ENCODE data around the gene C1QTNF12.
A peak's percentile ranks its signal among the peaks of the same experiment; 100 is the strongest.

The C1QTNF12 gene

GRCh38 chr1:1228596-1229321, 17.8 kb downstream of the C1QTNF12 start:
- DNase-seq (ENCODE audit: low spot score): no peak

GRCh38 chr1:1228187-1228586, 18.3 kb downstream of the C1QTNF12 start:
- no peak for DNase-seq (ENCODE audit: low spot score)

DNA sequence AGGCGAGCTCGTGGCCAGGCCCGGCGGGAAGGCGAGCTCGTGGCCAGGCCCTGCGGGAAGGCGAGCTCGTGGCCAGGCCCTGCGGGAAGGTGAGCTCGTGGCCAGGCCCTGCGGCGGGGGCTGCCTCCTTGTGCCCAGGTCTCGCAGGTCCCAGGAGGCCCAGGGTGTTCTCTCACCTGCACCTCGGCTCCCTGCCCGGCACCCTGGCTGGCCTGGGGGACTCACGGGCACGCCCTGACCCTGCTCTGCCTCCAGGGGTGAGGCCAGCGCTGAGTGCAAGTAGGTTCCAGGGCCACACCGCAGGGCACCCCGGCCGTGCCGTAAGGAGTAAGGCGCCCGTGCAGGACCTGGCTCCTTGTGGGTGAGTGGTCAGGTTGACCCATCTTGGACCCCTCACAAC, 19.1 kb downstream of the C1QTNF12 start:
- DNase-seq (ENCODE audit: low spot score): no peak

DNA sequence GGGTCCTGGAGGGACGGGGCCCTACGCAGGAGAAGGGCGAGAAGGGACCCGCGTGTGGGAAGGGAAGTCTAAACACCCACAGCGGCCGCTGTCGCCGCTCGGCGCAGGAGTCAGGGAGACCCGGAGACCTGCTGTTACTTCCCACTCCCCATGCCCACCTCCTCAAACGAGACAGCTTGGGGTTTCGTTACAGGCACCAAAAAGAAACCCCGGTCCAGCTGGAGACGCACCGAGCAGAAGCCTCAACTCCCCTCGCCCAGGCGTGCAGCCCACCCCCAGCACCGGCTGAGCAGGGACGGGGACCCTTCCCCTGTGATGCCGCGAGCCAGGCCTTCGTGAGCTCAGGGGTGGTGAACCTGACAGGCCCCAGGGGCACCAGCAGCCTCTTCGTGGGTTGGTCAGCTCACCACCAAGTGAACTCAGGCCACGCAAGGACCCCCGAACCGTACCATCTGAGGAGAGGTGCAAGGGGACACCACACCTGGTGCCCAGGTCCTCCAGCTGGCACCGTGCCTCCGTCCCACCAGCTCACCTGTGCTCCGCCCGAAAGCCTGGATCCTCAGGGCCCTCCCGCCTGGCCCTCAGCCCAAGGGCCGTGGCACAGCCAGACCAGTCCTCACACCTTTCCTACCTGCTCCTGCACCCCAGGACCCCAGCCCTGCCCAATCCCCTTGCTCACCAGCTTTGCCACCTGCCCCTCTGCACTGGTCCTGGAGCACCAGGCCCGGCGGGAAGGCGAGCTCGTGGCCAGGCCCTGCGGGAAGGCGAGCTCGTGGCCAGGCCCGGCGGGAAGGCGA, 19.8 kb downstream of the C1QTNF12 start:
- no peak for DNase-seq (ENCODE audit: low spot score)

- DNase-seq (ENCODE audit: low spot score): peak; percentile 82
Observed at GRCh38 chr1:1225913-1226312, 20.6 kb downstream of the C1QTNF12 start.

- no peak for DNase-seq (ENCODE audit: low spot score)
Observed at GRCh38 chr1:1225238-1225845, 21.2 kb downstream of the C1QTNF12 start.

- no peak for DNase-seq (ENCODE audit: low spot score)
Observed at GRCh38 chr1:1223891-1224290, 22.6 kb downstream of the C1QTNF12 start.

- DNase-seq (ENCODE audit: low spot score): no peak
Observed at GRCh38 chr1:1223321-1223720, 23.2 kb downstream of the C1QTNF12 start.

DNA sequence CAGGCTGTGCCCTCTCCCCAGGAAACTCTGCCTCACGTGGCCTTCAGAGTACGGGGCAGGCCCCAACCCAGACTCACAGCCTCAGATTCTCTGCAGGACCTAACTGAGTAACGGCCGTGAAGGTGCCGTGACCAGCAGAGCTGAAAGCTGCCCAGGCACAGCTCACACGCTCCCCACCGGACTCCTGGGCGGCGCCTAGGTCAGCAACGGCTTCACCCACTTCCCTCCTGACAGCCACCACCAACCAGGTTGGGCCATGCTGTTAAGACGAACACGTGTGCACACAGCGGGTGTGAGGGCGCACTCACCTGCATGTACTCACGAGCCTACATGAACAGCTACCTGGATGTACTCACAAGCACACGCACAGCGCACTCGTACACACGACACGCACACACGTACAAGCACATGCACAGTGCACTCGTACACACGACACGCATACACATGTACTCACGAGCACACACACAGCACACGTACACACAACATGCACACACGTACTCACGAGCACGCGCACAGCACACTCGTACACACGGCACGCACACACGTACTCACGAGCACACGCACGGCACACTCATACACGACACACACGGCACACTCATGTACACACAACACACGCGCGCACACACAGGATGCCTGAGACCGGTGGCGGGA, 23.8 kb downstream of the C1QTNF12 start:
- DNase-seq (ENCODE audit: low spot score): no peak

DNA sequence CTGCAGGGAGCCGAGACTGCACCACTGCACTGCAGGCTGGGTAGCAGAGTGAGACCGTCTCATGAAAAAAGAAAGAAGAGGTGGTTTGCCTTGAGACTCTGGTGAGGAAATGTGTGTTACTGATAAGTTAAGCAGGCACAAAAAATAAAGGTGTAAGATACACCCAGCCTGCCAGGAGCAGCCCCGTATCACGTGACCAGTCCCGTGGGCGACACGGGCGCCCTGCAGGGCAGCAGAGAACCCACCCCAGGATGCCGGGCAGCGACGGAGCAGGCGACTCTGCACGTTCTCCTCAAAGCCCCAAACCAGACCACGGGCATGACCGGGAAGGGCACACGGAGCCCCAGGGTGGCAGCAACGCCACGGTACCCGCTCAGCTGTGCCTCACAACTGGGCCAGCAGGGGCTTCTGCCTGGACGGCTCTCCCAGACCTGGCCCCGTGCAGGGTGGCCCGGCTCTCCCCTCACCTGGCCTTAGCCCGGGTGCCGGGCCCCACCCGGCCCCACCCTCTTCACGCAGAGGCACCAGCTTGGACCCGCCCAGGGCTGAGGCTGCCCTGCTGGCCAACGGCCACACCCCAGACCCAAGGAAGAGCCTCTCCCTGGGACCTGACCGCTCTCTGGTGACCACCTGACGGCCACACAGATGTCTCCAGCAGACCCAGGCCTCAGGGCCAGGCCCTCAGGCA, 24.5 kb downstream of the C1QTNF12 start:
- no peak for DNase-seq (ENCODE audit: low spot score)

GRCh38 chr1:1220197-1220596, 26.3 kb downstream of the C1QTNF12 start:
- no peak for DNase-seq (ENCODE audit: low spot score)

- no peak for DNase-seq (ENCODE audit: low spot score)
Observed at GRCh38 chr1:1219341-1219740, 27.2 kb downstream of the C1QTNF12 start.

DNA sequence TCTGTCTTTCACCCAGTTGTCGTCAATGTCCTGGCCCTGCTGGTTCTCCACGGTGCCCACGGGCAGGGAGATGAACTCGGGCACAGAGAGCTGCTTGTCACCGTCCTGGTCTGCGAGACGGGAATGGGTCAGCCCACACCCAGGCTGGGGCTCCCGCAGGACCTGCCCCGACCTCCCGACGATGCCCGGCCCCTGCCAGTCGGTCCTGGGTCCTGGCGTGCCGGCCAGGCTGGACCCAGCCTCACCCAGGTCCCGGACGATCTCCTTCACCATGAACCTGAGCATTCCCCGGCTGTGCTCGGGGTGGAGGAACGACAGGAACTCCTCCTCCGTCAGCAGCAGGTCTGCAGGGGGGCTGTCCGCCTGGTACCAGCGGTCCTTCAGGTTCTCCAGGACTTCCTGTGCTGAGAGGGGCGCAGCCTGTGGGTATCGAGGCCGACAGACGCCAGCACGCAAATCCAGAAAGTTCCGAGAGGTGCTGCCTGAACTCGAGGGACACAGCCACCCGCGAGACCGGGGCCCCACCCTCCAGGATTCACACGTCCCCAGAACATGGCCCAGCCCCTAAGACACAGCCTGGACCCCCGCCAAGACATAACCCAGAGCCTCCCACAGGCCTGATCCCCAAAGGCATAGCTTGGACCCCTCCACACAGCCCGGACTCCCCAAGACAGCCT, 27.9 kb downstream of the C1QTNF12 start:
- DNase-seq (ENCODE audit: low spot score): no peak

GRCh38 chr1:1217621-1218523, 28.6 kb downstream of the C1QTNF12 start:
- DNase-seq (ENCODE audit: low spot score): peak; percentile 72

- no peak for DNase-seq (ENCODE audit: low spot score)
Observed at GRCh38 chr1:1216770-1217620, 29.5 kb downstream of the C1QTNF12 start.

DNA sequence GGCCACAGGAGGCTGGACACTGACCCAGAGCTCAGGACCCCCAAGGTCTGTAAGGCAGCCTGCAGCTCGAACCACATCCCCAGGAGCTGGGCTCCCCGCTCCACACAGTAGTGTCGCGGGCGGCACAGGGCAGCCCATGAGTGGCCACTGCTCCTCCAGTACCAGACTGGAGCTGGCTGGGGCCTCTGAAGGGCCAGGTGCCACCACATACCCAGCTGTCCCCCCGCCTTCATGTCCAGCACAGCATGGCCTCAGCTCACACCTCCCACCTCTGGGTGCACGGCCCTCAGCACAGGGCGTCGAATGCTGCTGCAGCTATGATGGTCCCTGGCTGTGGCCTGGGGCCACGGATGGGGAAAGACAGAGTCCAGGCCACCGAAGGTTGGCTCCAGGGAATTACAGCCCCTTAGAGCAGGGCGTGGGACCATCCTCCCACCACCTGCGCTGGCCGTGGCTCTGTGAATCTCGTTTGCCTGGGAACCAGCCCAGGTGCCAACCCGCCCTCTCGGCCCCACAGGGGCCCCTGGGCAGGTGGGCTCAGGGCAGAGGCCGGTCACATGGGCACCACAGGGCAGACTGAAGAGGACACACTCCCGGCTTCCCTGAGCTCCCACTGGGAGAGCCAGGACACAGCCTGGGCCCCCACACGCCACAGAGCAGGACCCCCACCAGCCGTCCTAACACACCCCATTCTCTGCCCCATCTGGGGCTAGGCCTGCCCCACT, 30.5 kb downstream of the C1QTNF12 start:
- no peak for DNase-seq (ENCODE audit: low spot score)

- no peak for DNase-seq (ENCODE audit: low spot score)
Observed at GRCh38 chr1:1215080-1215676, 31.3 kb downstream of the C1QTNF12 start.
